Esophagus muscularis mucosa (tissue), 4 donors: ENCODE data around the gene IL1RN. TPM values are rescaled to one million over a fixed set of nuclear protein-coding genes. Genes with fewer than 3 reads are reported as not detected.

Source experiments
- DNase-seq: peaks from one replicate; pipeline ENCODE4 v3.0.0-alpha.2; 2017; ENCODE audit errors: extremely low spot score
- H3K27ac ChIP-seq, 4 donors: fragments of 200-600 bp; sonication (generic); replicated peaks in 1 of 4; 1 replicate in 3 of 4; 2 replicates in 1 of 4; pipeline ENCODE4 v1.5.1; 2016 to 2019; ENCODE audit warnings: mild to moderate bottlenecking in 1 of 4
- H3K27me3 ChIP-seq, 4 donors: fragments of 200-600 bp; sonication (generic); one replicate each; pipeline versions ENCODE4 v1.5.1 to v1.6.0; 2016 to 2019
- H3K36me3 ChIP-seq, 4 donors: fragments of 200-600 bp; sonication (generic); one replicate each; pipeline ENCODE4 v1.5.1; 2016 to 2019
- H3K4me1 ChIP-seq, 4 donors: fragments of 200-600 bp; sonication (generic); one replicate each; pipeline ENCODE4 v1.5.1; 2016 to 2019
- H3K4me3 ChIP-seq, 4 donors: fragments of 200-600 bp; sonication (generic); 1 replicate in 2 of 4; 2 replicates in 2 of 4; pipeline ENCODE4 v1.5.1; 2016 to 2019; ENCODE audit warnings: mild to moderate bottlenecking in 4 of 4, moderate library complexity in 1 of 4
- H3K9me3 ChIP-seq, 4 donors: fragments of 200-600 bp; sonication (generic); 1 replicate in 3 of 4; 2 replicates in 1 of 4; pipeline ENCODE4 v1.5.1; 2016 to 2019
- CTCF ChIP-seq, 3 experiments: fragments of 200-600 bp in 2 of 3; fragments of 450-650 bp in 1 of 3; sonication (generic) in 2 of 3; IDR thresholded peaks; one replicate each; pipeline ENCODE4 v1.5.1; 2017 to 2019; ENCODE audit warnings: antibody characterized with exemption in 3 of 3, mild to moderate bottlenecking in 2 of 3, moderate library complexity in 1 of 3
- EP300 ChIP-seq: sonication (generic); formaldehyde crosslinking; IDR thresholded peaks from one replicate; pipeline ENCODE4 v1.6.1; 2017; ENCODE audit warnings: antibody characterized with exemption
- POLR2A ChIP-seq: fragments of 450-650 bp; IDR thresholded peaks from one replicate; pipeline ENCODE4 v1.6.1; 2017; ENCODE audit warnings: antibody characterized with exemption, moderate library complexity, mild to moderate bottlenecking, low read depth
- POLR2AphosphoS5 ChIP-seq, 2 donors: sonication (generic); formaldehyde crosslinking; IDR thresholded peaks; one replicate each; pipeline ENCODE4 v1.6.1; 2017; ENCODE audit warnings: antibody characterized with exemption in 2 of 2
- WGBS: methylation state at CpG from one replicate; pipeline ENCODE4 v1.1.5; 2018; 5-methylcytosine and 5-hydroxymethylcytosine counted together
- intact Hi-C: fragments of 100-400 bp; cut with DNase I; formaldehyde crosslinking; loops from one replicate; pipeline ENCODE4 v1.15.1; 2023
- total RNA-seq, 4 donors: library from RNA; depleted of rRNA; stranded (reverse); fragments of >200 nt; gene quantifications; one replicate each; pipeline versions ENCODE4 v1.1.0 to v1.2.1, GENCODE V29; 2016

Gene IL1RN
- total RNA-seq, 4 donors from 2014 or later = 0.40 to 4.1 (median 0.83) TPM; not detected in 1

GRCh38 chr2:113080134-113080533 lies 47.3 kb upstream of the IL1RN start:
- WGBS = 38% methylated on average over 9 of the region's 9 CpGs
- H3K4me3 ChIP-seq = no peak overlapping the region
- no peaks in the 10 kb centered on the region for H3K9me3 ChIP-seq
- intact Hi-C loops = no loop called here
- H3K27ac ChIP-seq = no peak overlapping the region
- H3K36me3 ChIP-seq = no peaks in the 10 kb centered on the region
- DNase-seq = no peak
- H3K4me1 ChIP-seq = no peaks in the 10 kb centered on the region
- peaks cover 0 to 18% (median 0%) of the 10 kb centered on the region in 4 donors for H3K27me3 ChIP-seq
- no peak for TF ChIP-seq POLR2A
- no peak for TF ChIP-seq EP300
- TF ChIP-seq CTCF (IDR thresholded peaks at IDR 0.05) = peak; percentile 17 to 43 (median 25)

- WGBS = 73% methylated on average over 2 of the region's 2 CpGs
- no peak overlapping the region for H3K4me3 ChIP-seq
- H3K27ac ChIP-seq = no peak overlapping the region
- peak; percentile 68 for DNase-seq
- no peak for TF ChIP-seq POLR2AphosphoS5 (IDR thresholded peaks at IDR 0.05)
- TF ChIP-seq POLR2A = no peak
- TF ChIP-seq CTCF (IDR thresholded peaks at IDR 0.05) = no peak
- TF ChIP-seq EP300 = no peak
- no peaks in the 10 kb centered on the region for H3K4me1 ChIP-seq
- intact Hi-C loops = no loop called here
- peaks cover 0 to 18% (median 0%) of the 10 kb centered on the region in 4 donors for H3K27me3 ChIP-seq
- H3K36me3 ChIP-seq = no peaks in the 10 kb centered on the region
- H3K9me3 ChIP-seq = peaks cover 0 to under 1% (median 0%) of the 10 kb centered on the region in 4 donors
Observed at GRCh38 chr2:113081488-113082210, 45.7 kb upstream of the IL1RN start.

GRCh38 chr2:113083296-113083695 lies 44.1 kb upstream of the IL1RN start:
- no peaks in the 10 kb centered on the region for H3K4me1 ChIP-seq
- intact Hi-C loops = no loop called here
- H3K36me3 ChIP-seq = no peaks in the 10 kb centered on the region
- 57% methylated on average over 8 of the region's 8 CpGs for WGBS
- no peak for TF ChIP-seq EP300
- no peak for TF ChIP-seq CTCF (IDR thresholded peaks at IDR 0.05)
- no peak for TF ChIP-seq POLR2A
- no peak for TF ChIP-seq POLR2AphosphoS5 (IDR thresholded peaks at IDR 0.05)
- H3K4me3 ChIP-seq = no peak overlapping the region
- H3K27ac ChIP-seq = no peak overlapping the region
- no peak for DNase-seq
- H3K9me3 ChIP-seq = peaks cover 0 to 7% (median 0%) of the 10 kb centered on the region in 4 donors
- peaks cover 0 to 18% (median 0%) of the 10 kb centered on the region in 4 donors for H3K27me3 ChIP-seq

GRCh38 chr2:113084249-113085000 lies 43.0 kb upstream of the IL1RN start:
- H3K9me3 ChIP-seq = peaks cover 0 to 7% (median 0%) of the 10 kb centered on the region in 4 donors
- TF ChIP-seq EP300 (no peak), CTCF (IDR thresholded peaks at IDR 0.05) (no peak), POLR2AphosphoS5 (IDR thresholded peaks at IDR 0.05) (no peak)
- no peak overlapping the region for H3K4me3 ChIP-seq
- intact Hi-C loops = no loop called here
- no peaks in the 10 kb centered on the region for H3K4me1 ChIP-seq
- peak; percentile 24 for DNase-seq
- 70% methylated on average over 5 of the region's 5 CpGs for WGBS
- H3K27ac ChIP-seq = no peak overlapping the region
- no peaks in the 10 kb centered on the region for H3K36me3 ChIP-seq
- peaks cover 0 to 22% (median 0%) of the 10 kb centered on the region in 4 donors for H3K27me3 ChIP-seq
